Stimulated activated CD8-positive, alpha-beta memory T cell treated with anti-CD3 and anti-CD28 coated beads, Interleukin-7, amount 100 ng/mL, for 24 hours (primary cell): ENCODE measurements around the gene DDX23.
"Not testable (repeated sequence)": the region's sequence is repeated elsewhere in the genome, so short reads cannot be mapped to it uniquely, and the experiment has no call there.

Experiments used
- DNase-seq: peaks from one replicate; pipeline ENCODE4 v3.0.0-alpha.2; 2020; ENCODE audit warnings: low read depth

Gene DDX23

GRCh38 chr12:48851883-48852733 lies at the start of gene DDX23:
Gene DDX23, minus strand, starts transcription at chr12:48852163. Its CDS starts 6,381 bp downstream, at chr12:48845782.
- peak; percentile 81 for DNase-seq

GRCh38 chr12:48901278-48901677 lies 49.3 kb upstream of the DDX23 start:
- no peak for DNase-seq

GRCh38 chr12:48899651-48900050 lies 47.7 kb upstream of the DDX23 start:
- no peak for DNase-seq

- DNase-seq, result no peak
These were observed 42.3 kb upstream of the DDX23 start for GRCh38 chr12:48894271-48894670.

GRCh38 chr12:48890657-48891418 lies 38.9 kb upstream of the DDX23 start:
- peak; percentile 48 for DNase-seq

- no peak for DNase-seq
These were observed 37.7 kb upstream of the DDX23 start for GRCh38 chr12:48889679-48890078.

- no peak for DNase-seq
These were observed 31.6 kb upstream of the DDX23 start for GRCh38 chr12:48883305-48884161.

GRCh38 chr12:48882972-48883304 lies 31.0 kb upstream of the DDX23 start:
- DNase-seq, result no peak

GRCh38 chr12:48882315-48882687 lies 30.3 kb upstream of the DDX23 start:
- no peak for DNase-seq

- DNase-seq, result no peak
These were observed 29.8 kb upstream of the DDX23 start for GRCh38 chr12:48881686-48882314.

- DNase-seq, result no peak
These were observed 28.7 kb upstream of the DDX23 start for GRCh38 chr12:48880647-48881046.

GRCh38 chr12:48878548-48878947 lies 26.6 kb upstream of the DDX23 start:
- DNase-seq, result no peak

- DNase-seq, result no peak
These were observed 24.1 kb upstream of the DDX23 start for GRCh38 chr12:48875944-48876515.

- not testable (repeated sequence) for DNase-seq
These were observed 21.6 kb upstream of the DDX23 start for GRCh38 chr12:48873534-48873933.

- DNase-seq, result no peak
These were observed 21.1 kb upstream of the DDX23 start for GRCh38 chr12:48873096-48873495.

GRCh38 chr12:48869191-48869590 lies 17.2 kb upstream of the DDX23 start:
- DNase-seq, result no peak

- DNase-seq, result no peak
These were observed 16.5 kb upstream of the DDX23 start for GRCh38 chr12:48868451-48868850.

GRCh38 chr12:48866052-48866711 lies 14.2 kb upstream of the DDX23 start:
- DNase-seq, result no peak

- DNase-seq, result peak; percentile 64
These were observed 13.5 kb upstream of the DDX23 start, which contains the start of gene RND1 for GRCh38 chr12:48865281-48866051. Gene RND1, minus strand, starts transcription at chr12:48865870. Its CDS starts 103 bp downstream, at chr12:48865767.

- no peak for DNase-seq
These were observed 11.3 kb upstream of the DDX23 start for GRCh38 chr12:48863291-48863690.
